Spleen (tissue), 7 donors: Measurements from ENCODE around the gene KIAA1191.
A peak's percentile ranks its signal among the peaks of the same experiment; 100 is the strongest.

Source experiments
- POLR2A ChIP-seq, 3 donors: fragments of 450-650 bp; IDR thresholded peaks; one replicate each; pipeline ENCODE4 v1.5.1; 2017; ENCODE audit warnings: antibody characterized with exemption in 3 of 3, mild to moderate bottlenecking in 1 of 3
- TF ChIP-seq, protein P1 (sequence below), 11 experiments: fragments of 200-600 bp in 7 of 11; fragments of 450-650 bp in 4 of 11; sonication (generic) in 4 of 11; IDR thresholded peaks in 8 of 11; conservative IDR thresholded peaks in 3 of 11; 1 replicate in 7 of 11; 2 replicates in 4 of 11; pipeline versions ENCODE4 v1.4.0 to v1.8.0; 2016 to 2021; ENCODE audit warnings: antibody characterized with exemption in 11 of 11, inconsistent platforms in 4 of 11, mild to moderate bottlenecking in 1 of 11
- donor health status: DM: no; HTN: no; CAD: no; lungs with moderate emphysema.
- donor health status: DM: no; HTN: no; CAD: no.
- donor health status: DM: no; HTN: no; CAD: no.

DNA sequence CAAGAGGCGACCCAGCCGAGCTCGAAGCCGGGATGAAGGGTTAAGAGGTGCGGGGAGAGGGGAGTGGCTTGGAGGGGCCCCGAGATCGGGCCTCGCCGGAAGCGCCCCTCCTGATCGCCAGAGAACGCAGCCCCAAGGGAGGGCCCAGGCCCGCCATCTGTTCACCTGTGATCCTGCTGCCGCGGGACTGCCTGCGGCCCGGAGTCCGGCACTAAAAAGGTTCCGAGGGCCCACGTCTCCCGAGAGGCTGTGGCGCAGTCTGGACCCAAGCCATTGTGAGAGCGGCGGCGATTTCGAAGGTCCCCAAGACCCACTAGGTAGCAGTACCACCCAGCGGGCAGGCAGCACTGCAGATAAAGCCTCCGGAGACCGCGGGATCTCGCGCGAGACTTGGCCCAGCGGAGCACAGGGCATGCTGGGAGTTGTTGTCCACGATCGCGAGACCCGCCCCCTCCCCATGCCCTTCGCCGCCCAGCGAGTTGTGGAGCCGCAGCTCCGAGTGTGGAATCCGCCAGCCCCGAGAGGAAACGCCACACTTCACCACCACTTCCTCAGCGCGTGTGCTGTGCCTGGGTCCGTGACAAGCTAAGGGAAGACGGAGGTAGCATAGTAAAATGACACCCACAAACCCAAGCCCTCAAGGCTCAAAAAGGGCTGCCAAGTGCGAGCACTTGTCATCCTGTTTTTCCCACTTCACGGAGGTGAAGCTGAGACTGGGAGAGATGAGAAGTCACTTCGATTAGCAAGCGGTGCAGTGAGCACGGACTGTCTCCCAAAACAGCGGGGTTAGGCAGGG is at the start of gene KIAA1191:
- TF ChIP-seq, protein P1, sequence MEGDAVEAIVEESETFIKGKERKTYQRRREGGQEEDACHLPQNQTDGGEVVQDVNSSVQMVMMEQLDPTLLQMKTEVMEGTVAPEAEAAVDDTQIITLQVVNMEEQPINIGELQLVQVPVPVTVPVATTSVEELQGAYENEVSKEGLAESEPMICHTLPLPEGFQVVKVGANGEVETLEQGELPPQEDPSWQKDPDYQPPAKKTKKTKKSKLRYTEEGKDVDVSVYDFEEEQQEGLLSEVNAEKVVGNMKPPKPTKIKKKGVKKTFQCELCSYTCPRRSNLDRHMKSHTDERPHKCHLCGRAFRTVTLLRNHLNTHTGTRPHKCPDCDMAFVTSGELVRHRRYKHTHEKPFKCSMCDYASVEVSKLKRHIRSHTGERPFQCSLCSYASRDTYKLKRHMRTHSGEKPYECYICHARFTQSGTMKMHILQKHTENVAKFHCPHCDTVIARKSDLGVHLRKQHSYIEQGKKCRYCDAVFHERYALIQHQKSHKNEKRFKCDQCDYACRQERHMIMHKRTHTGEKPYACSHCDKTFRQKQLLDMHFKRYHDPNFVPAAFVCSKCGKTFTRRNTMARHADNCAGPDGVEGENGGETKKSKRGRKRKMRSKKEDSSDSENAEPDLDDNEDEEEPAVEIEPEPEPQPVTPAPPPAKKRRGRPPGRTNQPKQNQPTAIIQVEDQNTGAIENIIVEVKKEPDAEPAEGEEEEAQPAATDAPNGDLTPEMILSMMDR (IDR thresholded peaks at IDR 0.05 in 8 of 11, conservative IDR thresholded peaks at IDR 0.05 in 3 of 11): peak in 9 of 11 experiments; percentile 4 to 58 (median 36)
- TF ChIP-seq POLR2A (IDR thresholded peaks at IDR 0.05): peak; percentile 66 to 95 (median 79)
